ENCODE measurements around the gene SBF2. TPM values are rescaled to one million over a fixed set of nuclear protein-coding genes. Genes with fewer than 3 reads are reported as not detected.

SBF2 gene
- total and polyA plus RNA-seq, 2 of the 13 experiments (the other 11 are each of a cell fraction or from before 2014, with no cell fraction given): 24.0 to 45.8 TPM

GRCh38 chr11:9973921-9974320 lies 320.1 kb downstream of the SBF2 start:
- TF ChIP-seq ZNF839 (CRISPR knock-in tag; IDR thresholded peaks at IDR 0.05; ENCODE audit: borderline replicate concordance) (no peak), ATF6 (CRISPR knock-in tag; conservative IDR thresholded peaks at IDR 0.05) (no peak), ERF (CRISPR knock-in tag; IDR thresholded peaks at IDR 0.05) (no peak), ISL2 (CRISPR knock-in tag; IDR thresholded peaks at IDR 0.05) (no peak), ZNF503 (CRISPR knock-in tag; IDR thresholded peaks at IDR 0.05) (no peak), FOXO1 (CRISPR knock-in tag; IDR thresholded peaks at IDR 0.05) (no peak), ZNF609 (CRISPR knock-in tag; IDR thresholded peaks at IDR 0.05; ENCODE audit: borderline replicate concordance) (no peak)
- H3K27ac ChIP-seq (ENCODE audit: extremely low read length, insufficient read depth, low read length): no peak overlapping the region
- ATAC-seq (no peak), FAIRE-seq (no peak), DNase-seq (ENCODE audit: low spot score) (no peak)
- H3K9me3 ChIP-seq (ENCODE audit: low read length): no peaks in the 10 kb centered on the region
- H4K20me1 ChIP-seq (ENCODE audit: insufficient read depth, low read length): no peaks in the 10 kb centered on the region
- POLR2A ChIA-PET: no interaction called here
- peaks cover 0 to 2% of the 10 kb centered on the region in 2 experiments; a peak in 1 of 5 replicates for H3K36me3 ChIP-seq (replicated peaks in 1 of 2; ENCODE audit: control insufficient read depth in 1 of 2, insufficient read depth in 2 of 2, low read length in 2 of 2)
- BruUV-seq (replicated peaks): no TSS peak
- H3K4me2 ChIP-seq (ENCODE audit: low read depth, low read length): no peak overlapping the region
- H2AFZ ChIP-seq (ENCODE audit: low read length): no peak overlapping the region
- CTCF ChIA-PET (ENCODE audit: low intra/inter-chr PET ratio, low total read pairs): interaction anchor here (2.0 to 2.6 kb wide), 2 partner anchors 112 to 216 kb away, joined by 20 to 49 read pairs; no protein-coding TSS in a partner anchor
- no peaks in the 10 kb centered on the region for H3K79me2 ChIP-seq (ENCODE audit: insufficient read depth, low read length)
- no peaks in the 10 kb centered on the region for H3K4me1 ChIP-seq (ENCODE audit: insufficient read depth, low read length)
- no peak overlapping the region for H3K9ac ChIP-seq (ENCODE audit: insufficient read depth, low read depth, low read length)
- WGBS (ENCODE audit: low lambda C conversion rate): 77% methylated on average over 3 of the region's 3 CpGs
- intact Hi-C loops (cut with micrococcal nuclease; ENCODE audit: unreplicated experiment) (loop anchor here (1.0 to 5.0 kb wide), 2 partner anchors 216 to 333 kb away; partner anchors contain the start of gene ADM), in situ Hi-C loops (cut with HindIII; ENCODE audit: extremely low pct_ligation_motif_present, low pct_unique_long_range_greater_than_20kb) (loop anchor here (5.0 to 10.0 kb wide), 3 partner anchors 112 to 331 kb away; partner anchors contain the start of gene ADM)
- no peak overlapping the region for H3K4me3 ChIP-seq (replicated peaks in 1 of 3; ENCODE audit: insufficient read depth in 1 of 3, low read depth in 2 of 3, low read length in 3 of 3)
- no peaks in the 10 kb centered on the region for H3K27me3 ChIP-seq (ENCODE audit: control insufficient read depth in 1 of 2, insufficient read depth in 2 of 2, low read length in 2 of 2)
